GM12878 (cell line): ENCODE results near the gene GAPT. TPM values are rescaled to one million over a fixed set of nuclear protein-coding genes. Genes with fewer than 3 reads are reported as not detected.

Source experiments
- BHLHE40 ChIP-seq, 2 experiments: fragments of 450-650 bp in 1 of 2; IDR thresholded peaks; 2 replicates each; pipeline ENCODE4 v1.6.1; 2011 to 2017; ENCODE audit warnings: low read depth in 2 of 2, borderline replicate concordance in 1 of 2, improper control_type of control experiment in 1 of 2, low read length in 1 of 2, mild to moderate bottlenecking in 1 of 2
- CHD1 ChIP-seq: IDR thresholded peaks from 2 replicates; pipeline ENCODE4 v1.6.1; 2012; ENCODE audit warnings: low read depth, low read length, improper control_type of control experiment
- E2F8 ChIP-seq: fragments of 450-650 bp; IDR thresholded peaks from 2 replicates; pipeline ENCODE4 v1.6.1; 2018; ENCODE audit warnings: mild to moderate bottlenecking, low read depth, moderate library complexity; ENCODE audit not compliant: partially characterized antibody
- E4F1 ChIP-seq: fragments of 450-650 bp; IDR thresholded peaks from 2 replicates; pipeline ENCODE4 v1.6.1; 2018; ENCODE audit warnings: borderline replicate concordance, mild to moderate bottlenecking; ENCODE audit not compliant: partially characterized antibody
- NFYA ChIP-seq: IDR thresholded peaks from 2 replicates; pipeline ENCODE4 v1.6.1; 2011; ENCODE audit warnings: low read depth, mild to moderate bottlenecking, low read length, improper control_type of control experiment, borderline replicate concordance
- NR2C2 ChIP-seq: IDR thresholded peaks from 2 replicates; pipeline ENCODE4 v1.6.1; 2011; ENCODE audit warnings: borderline replicate concordance, low read depth; ENCODE audit not compliant: control insufficient read depth, insufficient read length
- PML ChIP-seq: IDR thresholded peaks from 2 replicates; pipeline ENCODE4 v1.6.1; 2012; ENCODE audit warnings: low read length, inconsistent platforms
- POLR2AphosphoS2 ChIP-seq: IDR thresholded peaks from 2 replicates; pipeline ENCODE4 v1.6.1; 2011; ENCODE audit warnings: low read depth, mild to moderate bottlenecking, low read length, improper control_type of control experiment, moderate library complexity
- REST ChIP-seq: IDR thresholded peaks from 2 replicates; pipeline ENCODE4 v1.6.1; 2012; ENCODE audit warnings: mild to moderate bottlenecking, low read depth, low read length
- SIX5 ChIP-seq: IDR thresholded peaks from 2 replicates; pipeline ENCODE4 v1.6.1; 2011; ENCODE audit warnings: mild to moderate bottlenecking, low read depth, low read length, moderate library complexity; ENCODE audit not compliant: severe bottlenecking
- SMAD5 ChIP-seq: IDR thresholded peaks from 2 replicates; pipeline ENCODE4 v1.6.1; 2016; ENCODE audit warnings: antibody characterized with exemption, low read depth
- polyA plus RNA-seq, 11 experiments: library from polyadenylated mRNA; depleted of rRNA in 4 of 11; unstranded in 6 of 11; stranded (reverse) in 5 of 11; fragments of >200 nt; fragmentation: Nextera tagmentation in 4 of 11; fragmentation: Illumina TruSeq in 1 of 11; extraction: Ambion mirVana in 4 of 11; extraction: Trizol in 1 of 11; gene quantifications; 1 replicate in 1 of 11; 2 replicates in 10 of 11; pipeline versions ENCODE4 v1.2.1 to v1.2.3, GENCODE V29; 2011 to 2016; ENCODE audit warnings: inconsistent platforms in 2 of 11, missing spikeins in 2 of 11, low read depth in 1 of 11
- total RNA-seq, 4 experiments: library from RNA; depleted of rRNA in 3 of 4; stranded (reverse); fragments of >200 nt in 3 of 4; fragmentation: Illumina TruSeq in 1 of 4; extraction: Trizol in 1 of 4; gene quantifications; 2 replicates each; pipeline versions ENCODE4 v1.2.1 to v1.2.3, GENCODE V29; 2013 to 2021

GAPT gene
- total and polyA plus RNA-seq, 10 of the 15 experiments (the other 5 are each of a cell fraction or from before 2014, with no cell fraction given): 0.15 to 0.96 (median 0.57) TPM; not detected in 2

- TF ChIP-seq E4F1: no peak
- no peak for TF ChIP-seq E2F8
- TF ChIP-seq POLR2AphosphoS2: no peak
- no peak for TF ChIP-seq REST
- no peak for TF ChIP-seq SIX5
- TF ChIP-seq NR2C2: no peak
- TF ChIP-seq BHLHE40 (IDR thresholded peaks at IDR 0.05; ENCODE audit: borderline replicate concordance in 1 of 2, low read depth in 2 of 2, low read length in 1 of 2): no peak
- no peak for TF ChIP-seq CHD1
- no peak for TF ChIP-seq PML
- no peak for TF ChIP-seq NFYA
- no peak for TF ChIP-seq SMAD5
These were observed 52.5 kb downstream of the GAPT start (continued) for GRCh38 chr5:58543723-58544122.
